Naive thymus-derived CD4-positive, alpha-beta T cell (primary cell): Measurements from ENCODE around the gene DAB2IP. TPM values are rescaled to one million over a fixed set of nuclear protein-coding genes. Genes with fewer than 3 reads are reported as not detected.

ENCODE experiments used
- ATAC-seq: fragments of 150-1000 bp; cut with Tn5 transposase; 2 replicates; pipeline ENCODE4 v1.10.0; 2021; ENCODE audit warnings: mild to moderate bottlenecking, moderate library complexity
- CTCF ChIA-PET: fragments of 350-600 bp; sonication (Branson Sonifier 250); formaldehyde crosslinking; loops from one replicate; lab custom pipeline; 2021; ENCODE audit warnings: antibody characterized with exemption; lab: Charles Lee
- POLR2A ChIA-PET: fragments of 350-600 bp; sonication (Branson Sonifier 250); formaldehyde crosslinking; loops from one replicate; lab custom pipeline; 2021; ENCODE audit warnings: antibody characterized with exemption, inconsistent platforms; lab: Charles Lee
- DNase-seq, 9 donors: peaks; one replicate each; pipeline versions ENCODE4 v3.0.0 to v3.0.0-alpha.2; 2020 to 2022; ENCODE audit warnings: mixed read lengths in 1 of 9
- H3K27ac ChIP-seq: one replicate; pipeline ENCODE4 v1.7.0; 2013; ENCODE audit warnings: mild to moderate bottlenecking, low read depth, low read length, moderate library complexity
- H3K27me3 ChIP-seq, 2 donors: one replicate each; pipeline ENCODE4 v1.7.0; 2013; ENCODE audit warnings: low read length in 2 of 2, mild to moderate bottlenecking in 2 of 2, moderate library complexity in 2 of 2; ENCODE audit not compliant: control insufficient read depth in 2 of 2, insufficient read depth in 2 of 2
- H3K36me3 ChIP-seq, 3 experiments: 1 replicate in 2 of 3; 2 replicates in 1 of 3; pipeline ENCODE4 v1.7.0; 2013; ENCODE audit warnings: low read length in 3 of 3, mild to moderate bottlenecking in 3 of 3, moderate library complexity in 1 of 3; ENCODE audit not compliant: insufficient read depth in 3 of 3, control insufficient read depth in 2 of 3
- H3K4me1 ChIP-seq, 2 donors: one replicate each; pipeline ENCODE4 v1.7.0; 2013; ENCODE audit warnings: low read length in 2 of 2, mild to moderate bottlenecking in 2 of 2, moderate library complexity in 1 of 2; ENCODE audit not compliant: control insufficient read depth in 2 of 2, insufficient read depth in 2 of 2
- H3K4me3 ChIP-seq: 2 replicates; pipeline ENCODE4 v1.7.0; 2013; ENCODE audit warnings: mild to moderate bottlenecking, low read length
- H3K9me3 ChIP-seq, 3 experiments: 1 replicate in 2 of 3; 2 replicates in 1 of 3; pipeline ENCODE4 v1.7.0; 2013; ENCODE audit warnings: low read length in 3 of 3; ENCODE audit not compliant: control insufficient read depth in 2 of 3
- H3K27ac Mint-ChIP-seq, 9 donors: one replicate each; pipeline ENCODE4 v1.8.0; 2020 to 2022; ENCODE audit warnings: mixed read lengths in 9 of 9, mild to moderate bottlenecking in 8 of 9, moderate library complexity in 5 of 9, inconsistent platforms in 2 of 9
- H3K27me3 Mint-ChIP-seq, 5 donors: one replicate each; pipeline ENCODE4 v1.8.0; 2021 to 2022; ENCODE audit warnings: mixed read lengths in 5 of 5, mild to moderate bottlenecking in 1 of 5
- H3K36me3 Mint-ChIP-seq, 5 donors: one replicate each; pipeline ENCODE4 v1.8.0; 2020 to 2022; ENCODE audit warnings: mixed read lengths in 5 of 5, mild to moderate bottlenecking in 3 of 5, inconsistent platforms in 1 of 5
- H3K4me1 Mint-ChIP-seq, 7 donors: one replicate each; pipeline ENCODE4 v1.8.0; 2020 to 2022; ENCODE audit warnings: mixed read lengths in 7 of 7, mild to moderate bottlenecking in 3 of 7, inconsistent platforms in 1 of 7
- H3K4me3 Mint-ChIP-seq, 10 donors: one replicate each; pipeline ENCODE4 v1.8.0; 2020 to 2022; ENCODE audit warnings: mild to moderate bottlenecking in 10 of 10, mixed read lengths in 10 of 10, moderate library complexity in 6 of 10, inconsistent platforms in 2 of 10
- H3K9me3 Mint-ChIP-seq, 11 donors: one replicate each; pipeline ENCODE4 v1.8.0; 2020 to 2022; ENCODE audit warnings: mixed read lengths in 11 of 11, mild to moderate bottlenecking in 4 of 11, inconsistent platforms in 1 of 11, moderate library complexity in 1 of 11
- intact Hi-C, 2 donors: fragments of 100-400 bp; cut with micrococcal nuclease; formaldehyde crosslinking; loops; one replicate each; pipeline ENCODE4 v1.15.1; 2023
- polyA plus RNA-seq, 2 donors: library from polyadenylated mRNA; unstranded; fragments of 300-500 nt; fragmentation: Illumina TruSeq; gene quantifications; one replicate each; pipeline ENCODE4 v1.2.3, GENCODE V29; 2021
- total RNA-seq, 6 experiments: library from RNA in 5 of 6; stranded (reverse) in 5 of 6; gene quantifications; 1 replicate in 5 of 6; 2 replicates in 1 of 6; pipeline ENCODE4 v1.2.3 and lab custom pipeline; 2021 to 2026

The DAB2IP gene
- total and polyA plus RNA-seq, 7 experiments from 2014 or later, result 0.15 TPM; not detected in 6

DNA sequence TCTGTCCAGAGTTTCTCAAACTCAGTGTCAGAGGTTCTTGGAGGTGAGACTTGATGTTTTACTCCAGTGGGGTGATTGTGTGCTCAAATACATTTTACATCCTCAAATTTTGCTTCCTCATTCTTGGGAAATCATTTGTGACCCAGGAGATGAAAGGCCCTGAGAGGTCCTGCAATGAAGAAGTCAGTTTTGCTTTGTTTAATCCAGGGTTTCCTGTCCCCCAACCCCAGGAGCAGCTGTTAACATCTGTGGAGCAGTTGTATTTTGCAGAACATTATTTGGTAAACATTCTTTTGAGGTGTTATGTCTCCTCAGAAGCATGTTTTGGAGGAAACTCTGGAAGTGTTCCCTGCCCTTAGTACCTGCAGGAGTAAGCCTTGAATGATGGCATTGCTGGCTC lies 59.8 kb downstream of the DAB2IP start:
- CTCF ChIA-PET, result no interaction called here
- Histone ChIP-seq H3K27me3 (no peaks in the 10 kb centered on the region), H3K4me3 (no peak overlapping the region), H3K9me3 (no peaks in the 10 kb centered on the region), H3K36me3 (no peaks in the 10 kb centered on the region), H3K4me1 (peaks cover 0 to 11% of the 10 kb centered on the region in 2 donors), H3K27ac (no peak overlapping the region)
- Mint-ChIP-seq H3K4me3 (no peak overlapping the region), H3K27ac (no peak overlapping the region), H3K4me1 (peaks cover 0 to 25% (median 0%) of the 10 kb centered on the region in 7 donors), H3K27me3 (peaks cover 0 to 8% (median 0%) of the 10 kb centered on the region in 5 donors), H3K9me3 (peaks cover 0 to 2% (median 0%) of the 10 kb centered on the region in 11 donors), H3K36me3 (no peaks in the 10 kb centered on the region)
- POLR2A ChIA-PET, result no interaction called here
- no peak for ATAC-seq
- intact Hi-C loops, result no loop called here
- no peak for DNase-seq

- H3K27me3 ChIP-seq, result no peaks in the 10 kb centered on the region
- ChIA-PET CTCF (no interaction called here), POLR2A (no interaction called here)
- no peaks in the 10 kb centered on the region for H3K36me3 ChIP-seq
- DNase-seq (no peak), ATAC-seq (no peak)
- H3K9me3 ChIP-seq, result no peaks in the 10 kb centered on the region
- peaks cover 0 to 11% of the 10 kb centered on the region in 2 donors for H3K4me1 ChIP-seq
- intact Hi-C loops, result no loop called here
- Mint-ChIP-seq H3K27ac (no peak overlapping the region), H3K27me3 (peaks cover 0 to 8% (median 0%) of the 10 kb centered on the region in 5 donors), H3K4me1 (peaks cover 0 to 25% (median 0%) of the 10 kb centered on the region in 7 donors), H3K9me3 (peaks cover 0 to 2% (median 0%) of the 10 kb centered on the region in 11 donors), H3K36me3 (no peaks in the 10 kb centered on the region), H3K4me3 (no peak overlapping the region)
- no peak overlapping the region for H3K4me3 ChIP-seq
- no peak overlapping the region for H3K27ac ChIP-seq
These were observed 60.4 kb downstream of the DAB2IP start for GRCh38 chr9:121711797-121712196.

- Mint-ChIP-seq H3K27ac (no peak overlapping the region), H3K4me3 (no peak overlapping the region), H3K27me3 (peaks cover 0 to 5% (median 0%) of the 10 kb centered on the region in 5 donors), H3K36me3 (no peaks in the 10 kb centered on the region), H3K9me3 (peaks cover 0 to 2% (median 0%) of the 10 kb centered on the region in 11 donors), H3K4me1 (peaks cover 0 to 9% (median 0%) of the 10 kb centered on the region in 7 donors)
- ChIA-PET CTCF (no interaction called here), POLR2A (no interaction called here)
- no peak overlapping the region for H3K27ac ChIP-seq
- no peak overlapping the region for H3K4me3 ChIP-seq
- DNase-seq, result no peak
- H3K4me1 ChIP-seq, result peaks cover 0 to 2% of the 10 kb centered on the region in 2 donors
- no peaks in the 10 kb centered on the region for H3K27me3 ChIP-seq
- intact Hi-C loops, result no loop called here
- no peaks in the 10 kb centered on the region for H3K9me3 ChIP-seq
- ATAC-seq, result no peak
- no peaks in the 10 kb centered on the region for H3K36me3 ChIP-seq
These were observed 62.1 kb downstream of the DAB2IP start for GRCh38 chr9:121713400-121714070.

- intact Hi-C loops, result no loop called here
- H3K9me3 Mint-ChIP-seq, result peaks cover 0 to 2% (median 0%) of the 10 kb centered on the region in 11 donors
- CTCF ChIA-PET, result no interaction called here
- Histone ChIP-seq H3K36me3 (no peaks in the 10 kb centered on the region), H3K4me1 (no peaks in the 10 kb centered on the region), H3K27me3 (no peaks in the 10 kb centered on the region), H3K4me3 (no peak overlapping the region), H3K9me3 (no peaks in the 10 kb centered on the region), H3K27ac (no peak overlapping the region)
- DNase-seq (no peak), ATAC-seq (no peak)
- peaks cover 0 to 6% (median 0%) of the 10 kb centered on the region in 5 donors for H3K27me3 Mint-ChIP-seq
- no peaks in the 10 kb centered on the region for H3K36me3 Mint-ChIP-seq
- POLR2A ChIA-PET, result no interaction called here
- peaks cover 0 to 5% (median 0%) of the 10 kb centered on the region in 7 donors for H3K4me1 Mint-ChIP-seq
- H3K4me3 Mint-ChIP-seq, result no peak overlapping the region
- H3K27ac Mint-ChIP-seq, result no peak overlapping the region
These were observed 62.8 kb downstream of the DAB2IP start for GRCh38 chr9:121714075-121714705.

DNA sequence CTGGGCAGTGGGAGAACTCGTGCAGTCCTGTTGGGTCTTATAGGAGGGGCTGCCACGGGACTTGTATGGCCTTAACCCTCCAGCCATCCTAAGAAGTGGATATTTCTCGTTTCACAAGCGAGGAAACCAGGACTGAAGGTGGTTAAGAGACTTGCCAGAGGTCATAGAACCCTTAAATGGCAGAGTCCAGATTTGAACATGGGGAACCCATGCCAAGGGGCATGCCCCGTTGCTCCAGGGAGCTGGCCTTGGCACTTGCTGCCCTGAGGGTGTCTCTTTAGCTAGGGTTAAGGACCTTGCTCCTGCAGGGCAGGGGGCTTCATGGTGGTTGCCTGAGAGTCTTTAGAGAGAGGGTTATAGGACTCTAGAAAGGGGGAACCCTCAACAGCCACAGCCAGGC lies 63.4 kb downstream of the DAB2IP start:
- Mint-ChIP-seq H3K4me1 (no peaks in the 10 kb centered on the region), H3K27me3 (peaks cover 0 to 6% (median 0%) of the 10 kb centered on the region in 5 donors), H3K9me3 (peaks cover 0 to 2% (median 0%) of the 10 kb centered on the region in 11 donors), H3K27ac (no peak overlapping the region), H3K4me3 (no peak overlapping the region), H3K36me3 (no peaks in the 10 kb centered on the region)
- H3K36me3 ChIP-seq, result no peaks in the 10 kb centered on the region
- ChIA-PET CTCF (no interaction called here), POLR2A (no interaction called here)
- H3K4me1 ChIP-seq, result no peaks in the 10 kb centered on the region
- no peak for DNase-seq
- no peaks in the 10 kb centered on the region for H3K27me3 ChIP-seq
- intact Hi-C loops, result no loop called here
- H3K9me3 ChIP-seq, result no peaks in the 10 kb centered on the region
- no peak overlapping the region for H3K4me3 ChIP-seq
- H3K27ac ChIP-seq, result no peak overlapping the region
- no peak for ATAC-seq

GRCh38 chr9:121717141-121717991 lies 65.9 kb downstream of the DAB2IP start:
- H3K27me3 ChIP-seq, result no peaks in the 10 kb centered on the region
- Mint-ChIP-seq H3K4me3 (no peak overlapping the region), H3K27ac (no peak overlapping the region), H3K9me3 (no peaks in the 10 kb centered on the region), H3K4me1 (no peaks in the 10 kb centered on the region), H3K27me3 (peaks cover 0 to 3% (median 0%) of the 10 kb centered on the region in 5 donors), H3K36me3 (no peaks in the 10 kb centered on the region)
- no peak overlapping the region for H3K27ac ChIP-seq
- intact Hi-C loops, result no loop called here
- no peak overlapping the region for H3K4me3 ChIP-seq
- DNase-seq, result no peak
- POLR2A ChIA-PET, result no interaction called here
- ATAC-seq, result no peak
- no peaks in the 10 kb centered on the region for H3K36me3 ChIP-seq
- H3K9me3 ChIP-seq, result no peaks in the 10 kb centered on the region
- H3K4me1 ChIP-seq, result no peaks in the 10 kb centered on the region
- CTCF ChIA-PET, result no interaction called here
